Fibroblast of peridontal ligament (primary cell): ENCODE measurements around the gene NXT2.
"Not testable (repeated sequence)": the region's sequence is repeated elsewhere in the genome, so short reads cannot be mapped to it uniquely, and the experiment has no call there.

ENCODE experiments used
- DNase-seq: peaks from one replicate; pipeline ENCODE4 v3.0.0-alpha.2; 2010; ENCODE audit errors: extremely low read depth

Gene NXT2

DNA sequence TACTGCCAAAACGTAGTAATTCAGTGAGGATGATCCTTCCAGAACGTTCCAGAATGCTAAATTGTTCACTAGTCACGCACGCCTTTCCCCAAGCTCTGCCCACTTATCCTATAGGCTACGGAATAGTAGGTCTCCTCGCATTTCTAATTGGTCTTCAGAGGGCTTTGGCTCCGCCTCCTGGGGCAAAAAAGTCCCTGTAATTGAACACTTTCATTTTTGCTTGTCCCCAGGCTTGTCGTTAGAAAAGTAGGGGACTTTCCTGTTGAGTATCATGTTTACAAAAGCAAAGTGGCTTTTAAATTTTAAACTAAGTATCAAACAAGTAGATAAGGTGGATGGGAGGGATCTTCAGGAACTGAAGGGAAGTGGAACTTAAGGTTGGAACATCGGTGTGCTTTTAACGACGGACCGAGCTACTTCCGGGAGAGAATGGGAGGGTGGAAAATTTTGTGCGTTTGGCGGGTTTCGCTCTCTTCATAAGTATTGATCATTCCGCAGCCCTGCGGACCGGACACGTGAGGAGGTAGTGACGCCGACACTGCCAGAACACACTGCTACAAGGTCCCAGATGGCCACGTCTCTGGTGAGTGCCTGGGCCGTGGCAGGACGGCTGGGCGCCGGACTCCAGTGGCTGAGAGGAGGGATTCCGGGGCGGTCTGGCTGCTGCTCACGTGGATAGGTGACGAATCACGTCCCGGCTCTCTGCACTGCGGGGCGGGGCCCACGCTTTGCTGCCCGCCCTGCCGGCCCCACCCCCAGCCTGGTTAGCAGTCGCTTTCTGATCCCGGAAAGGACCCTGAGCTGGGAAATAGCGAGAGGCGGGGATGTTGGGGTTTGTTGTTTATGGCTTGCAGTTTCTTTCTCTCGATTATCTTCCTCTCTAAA lies at the start of gene NXT2:
TSS of gene NXT2 (plus strand) at position 406 of the 885 bp plus-strand sequence. CDS start at position 569, 163 bp downstream.
- peak; percentile 95 for DNase-seq

DNA sequence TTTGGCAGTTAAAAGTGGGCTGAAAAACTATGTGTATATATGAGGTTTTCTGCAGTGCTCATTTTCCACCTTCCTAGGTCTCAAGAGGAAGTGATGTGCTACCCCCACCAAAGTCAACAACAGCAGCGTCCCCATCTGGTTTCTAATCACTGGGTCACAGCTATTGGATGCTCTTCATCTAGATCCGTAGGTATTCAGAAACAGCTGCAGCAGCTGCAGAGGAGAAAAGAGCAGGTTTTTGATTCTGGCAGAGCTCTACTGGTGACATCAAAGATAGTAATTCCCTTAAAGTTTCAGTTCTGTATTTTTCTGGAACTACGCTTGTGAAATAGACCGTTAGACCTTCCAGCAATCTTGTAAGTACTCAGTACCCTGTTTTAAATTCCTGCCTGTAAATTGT lies 49.0 kb upstream of the NXT2 start:
- DNase-seq, result peak; percentile 3

DNA sequence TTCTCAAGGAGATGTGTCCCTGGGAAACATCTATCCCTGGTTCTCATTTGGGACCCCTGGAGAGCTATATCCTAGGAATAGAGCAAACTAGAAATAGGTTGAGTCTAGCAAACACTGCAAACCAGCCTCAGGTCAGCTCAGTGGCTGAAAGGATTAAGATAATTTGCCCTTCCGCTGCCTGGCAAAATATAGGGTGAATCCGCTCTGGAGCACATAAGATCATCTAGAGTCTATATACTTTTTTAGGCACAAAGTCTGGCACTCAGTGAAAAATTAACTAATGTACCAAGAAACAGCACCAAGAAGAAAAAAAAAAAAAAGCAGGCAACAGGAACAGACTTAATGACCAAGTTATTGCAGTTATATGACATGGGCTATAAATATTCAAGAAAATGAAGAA lies 47.5 kb upstream of the NXT2 start:
- DNase-seq, result no peak

- DNase-seq, result no peak
These were observed 38.2 kb upstream of the NXT2 start for GRCh38 chrX:109498434-109498833.

- DNase-seq, result no peak
These were observed 35.5 kb upstream of the NXT2 start for GRCh38 chrX:109501176-109501575.

GRCh38 chrX:109508915-109509314 lies 27.7 kb upstream of the NXT2 start:
- no peak for DNase-seq

GRCh38 chrX:109511113-109511512 lies 25.5 kb upstream of the NXT2 start:
- DNase-seq, result no peak

DNA sequence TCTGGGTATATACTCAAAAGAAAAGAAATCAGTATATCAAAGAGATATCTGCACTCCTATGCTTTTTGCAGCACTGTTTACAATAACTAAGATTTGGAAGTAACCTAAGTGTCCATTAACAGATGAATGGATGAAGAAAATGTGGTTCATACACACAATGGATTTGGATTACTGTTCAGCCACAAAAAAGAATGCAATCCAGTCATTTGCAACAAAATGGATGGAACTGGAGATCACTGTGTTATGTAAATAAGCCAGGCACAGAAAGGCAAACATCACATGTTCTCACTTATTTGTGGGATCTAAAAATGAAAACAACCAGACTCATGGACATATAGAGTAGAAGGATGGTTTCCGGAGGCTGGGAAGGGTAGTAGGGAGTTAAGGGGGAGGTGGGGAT lies 17.6 kb upstream of the NXT2 start:
- DNase-seq, result no peak

GRCh38 chrX:109533005-109533404 lies 3.6 kb upstream of the NXT2 start:
- DNase-seq, result no peak

GRCh38 chrX:109533631-109534030 lies 3.0 kb upstream of the NXT2 start:
- peak; percentile 0 for DNase-seq

DNA sequence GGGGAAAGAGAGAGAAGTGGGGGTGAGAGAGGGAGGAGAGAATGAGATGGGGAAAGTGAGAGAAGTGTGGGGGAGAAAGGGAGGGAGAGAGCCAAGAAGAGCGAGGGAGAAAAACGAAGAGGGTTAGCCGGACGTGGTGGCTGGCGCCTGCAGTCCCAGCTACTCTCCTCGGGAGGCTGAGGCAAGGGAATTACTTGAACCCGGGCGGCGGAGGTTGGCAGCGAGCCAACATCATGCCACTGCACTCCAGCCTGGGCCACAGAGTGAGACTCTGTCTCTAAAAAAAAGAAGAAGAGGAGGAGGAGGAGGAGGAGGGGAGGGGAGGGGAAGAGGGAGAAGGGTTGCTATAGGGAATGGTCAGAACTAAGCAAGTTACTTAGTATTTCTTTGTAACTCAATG lies 1.7 kb upstream of the NXT2 start:
- no peak for DNase-seq

DNA sequence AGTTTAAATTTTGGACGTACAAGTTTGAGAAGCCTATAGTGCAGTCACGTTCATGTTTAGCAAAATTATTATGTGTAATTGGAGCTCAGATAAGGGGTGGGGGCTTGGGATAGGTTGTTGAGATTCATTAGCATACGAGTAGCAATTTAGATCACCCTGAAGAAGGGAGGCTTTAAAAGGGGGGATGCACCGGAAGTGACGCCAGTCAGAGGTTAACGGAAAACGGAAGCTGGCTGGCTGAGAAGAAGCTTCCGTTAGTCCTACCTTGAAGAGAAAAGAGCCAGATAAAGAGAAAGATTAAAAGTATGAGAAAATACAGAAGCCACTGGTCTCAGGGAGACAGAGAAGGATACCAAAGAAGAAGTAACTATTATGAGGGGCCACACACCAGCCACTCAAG lies 1.1 kb upstream of the NXT2 start:
- DNase-seq, result no peak

DNA sequence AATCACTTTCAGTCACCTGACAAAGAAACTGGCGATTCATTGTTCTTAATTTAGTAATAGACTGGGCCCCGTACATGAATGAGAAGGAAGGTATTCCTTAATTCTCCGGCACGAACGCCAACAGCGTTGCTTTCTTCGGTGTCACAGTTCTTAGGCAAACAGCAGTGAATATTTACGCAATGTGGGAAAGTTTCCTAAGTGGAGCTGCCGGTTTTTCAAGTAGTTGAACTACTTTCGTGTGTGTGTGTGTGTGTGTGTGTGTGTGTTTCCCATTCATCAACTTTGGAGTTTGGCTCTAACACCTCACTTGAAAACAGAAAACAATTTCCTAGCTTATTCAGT lies 651 bp downstream of the NXT2 start:
- peak; percentile 79 for DNase-seq

- DNase-seq, result not testable (repeated sequence)
These were observed 2.4 kb downstream of the NXT2 start for GRCh38 chrX:109539007-109539406.

DNA sequence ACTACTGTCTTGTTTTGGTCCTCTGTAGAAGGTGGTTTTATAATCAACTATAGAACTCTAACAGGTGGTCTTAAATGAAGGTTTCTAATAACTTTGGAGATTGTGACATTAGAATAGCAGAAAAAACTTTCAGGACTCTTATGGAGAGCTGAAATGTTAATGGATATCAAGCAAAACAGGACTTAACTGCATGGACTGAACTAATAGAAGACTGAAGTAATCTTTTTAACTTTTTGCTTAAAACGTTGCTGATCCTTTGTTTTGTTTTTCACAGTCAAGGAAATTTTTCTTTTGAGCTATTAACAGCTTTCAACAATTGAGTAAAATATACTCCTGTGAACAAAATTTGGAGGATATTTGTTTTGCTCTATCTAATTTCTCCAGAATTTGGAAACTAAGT lies 17.2 kb downstream of the NXT2 start:
- DNase-seq, result no peak

GRCh38 chrX:109576083-109576482 lies 39.4 kb downstream of the NXT2 start:
- DNase-seq, result not testable (repeated sequence)

DNA sequence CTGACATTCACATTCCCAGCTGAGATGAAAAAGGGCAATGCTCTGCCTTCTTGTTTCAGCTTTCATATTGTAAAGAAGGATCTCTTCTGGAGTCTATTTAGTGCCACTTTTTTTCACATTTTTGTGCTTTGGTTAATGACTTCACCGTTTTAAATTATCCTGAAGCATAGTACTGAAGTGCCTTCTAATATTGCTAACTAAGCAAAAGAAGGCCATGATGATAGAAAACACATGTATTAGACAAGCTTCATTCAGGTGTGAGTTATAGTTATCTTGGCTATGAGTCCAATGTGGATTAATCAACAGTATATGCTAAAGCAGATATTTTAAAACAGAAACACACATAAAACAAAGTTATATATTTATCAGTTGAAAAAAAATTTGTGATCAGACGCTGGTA lies 40.4 kb downstream of the NXT2 start:
- no peak for DNase-seq

DNA sequence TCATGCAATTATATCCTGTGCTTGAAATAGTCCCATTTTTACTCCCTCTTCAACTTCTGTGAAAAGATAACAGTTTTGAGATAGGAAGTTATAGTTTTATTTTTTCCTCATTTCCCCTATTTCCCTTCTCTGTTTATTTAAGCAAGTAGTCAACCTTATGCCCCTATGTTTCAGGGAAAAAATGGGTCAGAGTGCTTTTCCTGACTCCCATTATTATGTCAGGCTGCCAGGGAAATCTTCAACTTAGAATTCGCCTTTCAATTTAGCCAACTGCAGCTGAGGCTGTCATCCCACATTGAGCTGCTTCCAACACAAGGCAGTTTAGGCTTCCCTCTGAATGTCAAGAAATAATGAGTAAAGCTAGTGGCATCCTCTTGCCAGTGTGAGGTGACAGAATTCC lies 42.3 kb downstream of the NXT2 start:
- no peak for DNase-seq

- DNase-seq, result no peak
These were observed 48.8 kb downstream of the NXT2 start for GRCh38 chrX:109585488-109585887.

DNA sequence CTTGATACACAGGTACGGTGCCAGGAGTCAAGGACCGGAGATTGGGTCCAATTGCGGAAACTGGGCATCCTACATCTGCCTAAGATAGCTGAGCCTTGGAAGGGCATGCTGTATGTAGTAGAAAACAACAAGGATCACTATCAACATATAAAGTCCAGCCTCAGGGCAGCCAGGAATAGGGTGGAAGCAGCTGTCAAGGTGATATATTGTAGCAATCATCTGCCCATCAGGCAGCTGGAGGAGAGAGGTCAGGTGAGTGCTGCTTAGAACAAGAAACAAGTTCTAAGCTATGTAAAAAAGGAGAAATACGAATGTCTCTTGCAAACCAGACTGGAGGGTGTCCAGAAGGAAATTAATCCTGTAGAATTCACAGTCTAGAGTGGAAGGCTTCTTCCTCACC lies 53.5 kb downstream of the NXT2 start:
- DNase-seq, result no peak
